T-cell (primary cell): Measurements from ENCODE around the gene CEACAM19. TPM values are rescaled to one million over a fixed set of nuclear protein-coding genes. Genes with fewer than 3 reads are reported as not detected.

Experiments used
- ATAC-seq, 4 experiments: fragments of 200-7000 bp in 3 of 4; fragments of 150-1000 bp in 1 of 4; cut with Tn5 transposase; replicated peaks in 1 of 4; 1 replicate in 3 of 4; 2 replicates in 1 of 4; pipeline ENCODE4 v1.10.0; 2021; ENCODE audit warnings: moderate library complexity in 3 of 4, mild to moderate bottlenecking in 2 of 4, moderate number of reproducible peaks in 1 of 4
- CTCF ChIA-PET, 2 donors: fragments of 300-600 bp; sonication (Branson Sonifier 250); formaldehyde crosslinking; loops; one replicate each; lab custom pipeline; 2022; ENCODE audit warnings: antibody characterized with exemption in 2 of 2; lab: Charles Lee
- POLR2A ChIA-PET, 2 donors: fragments of 300-600 bp; sonication (Branson Sonifier 250); formaldehyde crosslinking; loops; one replicate each; lab custom pipeline; 2022; ENCODE audit warnings: antibody characterized with exemption in 2 of 2; lab: Charles Lee
- DNase-seq, 35 experiments: peaks; one replicate each; pipeline versions ENCODE4 v3.0.0 to v3.0.0-alpha.2; 2013 to 2023
- H3K27ac ChIP-seq: one replicate; pipeline ENCODE4 v1.5.1; 2013; ENCODE audit warnings: low read length
- H3K27me3 ChIP-seq, 2 experiments: replicated peaks in 1 of 2; 1 replicate in 1 of 2; 2 replicates in 1 of 2; pipeline versions ENCODE4 v1.6.1 to v1.7.0; 2013; ENCODE audit warnings: low read length in 1 of 2, mixed read lengths in 1 of 2; ENCODE audit not compliant: control insufficient read depth in 2 of 2, insufficient read depth in 2 of 2; ENCODE audit errors: extremely low read depth in 1 of 2
- H3K36me3 ChIP-seq, 2 donors: 1 replicate in 1 of 2; 2 replicates in 1 of 2; pipeline versions ENCODE4 v1.6.1 to v1.7.0; 2013; ENCODE audit warnings: low read length in 1 of 2; ENCODE audit not compliant: control insufficient read depth in 2 of 2, insufficient read depth in 1 of 2; ENCODE audit errors: extremely low read depth in 1 of 2
- H3K4me1 ChIP-seq, 2 experiments: 1 replicate in 1 of 2; 2 replicates in 1 of 2; pipeline versions ENCODE4 v1.6.1 to v1.7.0; 2013; ENCODE audit warnings: low read length in 2 of 2, mixed read lengths in 1 of 2; ENCODE audit not compliant: insufficient read depth in 2 of 2, control insufficient read depth in 1 of 2; ENCODE audit errors: extremely low read depth in 1 of 2
- H3K4me3 ChIP-seq, 2 donors: 1 replicate in 1 of 2; 2 replicates in 1 of 2; pipeline versions ENCODE4 v1.5.1 to v1.7.0; 2013; ENCODE audit warnings: mild to moderate bottlenecking in 2 of 2, low read length in 1 of 2, moderate library complexity in 1 of 2; ENCODE audit not compliant: control insufficient read depth in 1 of 2; ENCODE audit errors: extremely low read depth in 1 of 2
- H3K9me3 ChIP-seq: 2 replicates; pipeline ENCODE4 v1.7.0; 2013
- H3K27ac Mint-ChIP-seq, 2 donors: one replicate each; pipeline ENCODE4 v1.8.0; 2020 to 2021; ENCODE audit warnings: mild to moderate bottlenecking in 2 of 2, mixed read lengths in 2 of 2
- H3K27me3 Mint-ChIP-seq, 2 donors: one replicate each; pipeline ENCODE4 v1.8.0; 2021 to 2022; ENCODE audit warnings: mixed read lengths in 2 of 2
- H3K36me3 Mint-ChIP-seq: one replicate; pipeline ENCODE4 v1.8.0; 2021; ENCODE audit warnings: mixed read lengths
- H3K4me1 Mint-ChIP-seq, 3 donors: one replicate each; pipeline ENCODE4 v1.8.0; 2020 to 2022; ENCODE audit warnings: mixed read lengths in 3 of 3, mild to moderate bottlenecking in 1 of 3
- H3K4me3 Mint-ChIP-seq, 3 donors: one replicate each; pipeline ENCODE4 v1.8.0; 2020 to 2022; ENCODE audit warnings: mild to moderate bottlenecking in 3 of 3, mixed read lengths in 3 of 3, moderate library complexity in 3 of 3
- H3K9me3 Mint-ChIP-seq, 3 donors: one replicate each; pipeline ENCODE4 v1.8.0; 2020 to 2022; ENCODE audit warnings: mixed read lengths in 3 of 3
- WGBS: methylation state at CpG from one replicate; pipeline ENCODE4 v1.1.5; 2013; ENCODE audit warnings: missing lambda C conversion rate; ENCODE audit not compliant: insufficient coverage; 5-methylcytosine and 5-hydroxymethylcytosine counted together
- total RNA-seq, 35 experiments: library from RNA in 6 of 35; stranded (reverse) in 6 of 35; fragments of 120-200 nt in 1 of 35; gene quantifications; one replicate each; pipeline versions ENCODE4 v1.2.1 to v1.2.4 and lab custom pipeline; 2013 to 2026

Gene CEACAM19
- total RNA-seq, 5 donors from 2014 or later (not counting 1 experiment from before 2014, with no cell fraction given) = 0.57 to 2.7 (median 1.0) TPM

GRCh38 chr19:44723952-44724319 lies 52.7 kb downstream of the CEACAM19 start:
- no peaks in the 10 kb centered on the region for H3K36me3 Mint-ChIP-seq
- DNase-seq (peak; percentile 30 to 89 (median 70)), ATAC-seq (peak; percentile 86 to 90 (median 88))
- no peak overlapping the region for H3K4me3 Mint-ChIP-seq
- Histone ChIP-seq H3K27me3 (peaks cover 0 to 36% of the 10 kb centered on the region in 2 experiments), H3K4me3 (no peak overlapping the region), H3K4me1 (peaks cover 2 to 45% of the 10 kb centered on the region in 2 experiments), H3K9me3 (no peaks in the 10 kb centered on the region), H3K27ac (no peak overlapping the region), H3K36me3 (no peaks in the 10 kb centered on the region)
- H3K4me1 Mint-ChIP-seq = peaks cover 32 to 39% (median 33%) of the 10 kb centered on the region in 3 donors
- no peak overlapping the region for H3K27ac Mint-ChIP-seq
- H3K9me3 Mint-ChIP-seq = no peaks in the 10 kb centered on the region
- ChIA-PET POLR2A (interaction anchor here (0.6 to 0.8 kb wide), 3 partner anchors 14 to 46 kb away, joined by 3 read pairs; no protein-coding TSS in a partner anchor), CTCF (interaction anchor here (0.7 to 6.3 kb wide), 14 partner anchors 11 to 336 kb away, joined by 3 to 199 read pairs (median 4); partner anchors contain the start of gene NECTIN2 (in 1 of the 2))
- 29% methylated on average over 7 of the region's 7 CpGs for WGBS
- H3K27me3 Mint-ChIP-seq = no peaks in the 10 kb centered on the region

DNA sequence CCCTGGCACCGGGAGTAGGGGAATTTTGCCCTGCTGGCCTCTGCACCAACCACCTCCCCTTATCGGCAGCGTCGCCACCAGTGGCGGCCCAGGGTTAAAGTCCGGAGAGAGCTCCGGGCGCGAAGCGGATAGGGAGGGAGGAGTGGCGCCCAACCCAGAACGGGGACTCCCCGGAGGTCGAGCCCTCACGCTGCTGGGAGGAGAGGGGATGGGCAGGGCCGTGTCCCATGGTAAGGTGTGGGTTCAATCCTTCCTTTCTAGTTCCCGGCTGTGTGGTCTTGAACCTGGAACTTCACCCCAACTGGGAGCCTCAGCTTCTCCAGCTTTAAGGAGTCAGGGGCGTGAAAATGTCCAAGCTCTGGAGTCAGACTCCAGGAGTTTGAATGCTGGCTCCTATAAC lies 54.0 kb downstream of the CEACAM19 start:
- no peaks in the 10 kb centered on the region for H3K9me3 ChIP-seq
- CTCF ChIA-PET = interaction anchor here (2.4 to 6.3 kb wide), 3 partner anchors 28 to 48 kb away, joined by 15 to 199 read pairs (median 45); no protein-coding TSS in a partner anchor
- peaks cover 2 to 45% of the 10 kb centered on the region in 2 experiments for H3K4me1 ChIP-seq
- H3K36me3 ChIP-seq = no peaks in the 10 kb centered on the region
- no peaks in the 10 kb centered on the region for H3K36me3 Mint-ChIP-seq
- no peak for DNase-seq
- H3K4me1 Mint-ChIP-seq = peaks cover 32 to 39% (median 38%) of the 10 kb centered on the region in 3 donors
- no peak for ATAC-seq
- H3K27me3 ChIP-seq = peaks cover 0 to 36% of the 10 kb centered on the region in 2 experiments
- POLR2A ChIA-PET = no interaction called here
- no peak overlapping the region for H3K4me3 Mint-ChIP-seq
- H3K27me3 Mint-ChIP-seq = no peaks in the 10 kb centered on the region
- H3K4me3 ChIP-seq = no peak overlapping the region
- H3K27ac Mint-ChIP-seq = no peak overlapping the region
- 66% methylated on average over 2 of the region's 18 CpGs for WGBS
- H3K9me3 Mint-ChIP-seq = no peaks in the 10 kb centered on the region
- H3K27ac ChIP-seq = no peak overlapping the region

- Histone ChIP-seq H3K4me1 (peaks cover 2 to 45% of the 10 kb centered on the region in 2 experiments), H3K36me3 (no peaks in the 10 kb centered on the region), H3K9me3 (no peaks in the 10 kb centered on the region), H3K27ac (no peak overlapping the region), H3K4me3 (no peak overlapping the region), H3K27me3 (peaks cover 0 to 36% of the 10 kb centered on the region in 2 experiments)
- Mint-ChIP-seq H3K4me1 (peaks cover 32 to 39% (median 38%) of the 10 kb centered on the region in 3 donors), H3K27ac (no peak overlapping the region), H3K9me3 (no peaks in the 10 kb centered on the region), H3K36me3 (no peaks in the 10 kb centered on the region), H3K4me3 (no peak overlapping the region), H3K27me3 (no peaks in the 10 kb centered on the region)
- DNase-seq (no peak), ATAC-seq (no peak)
- no CpG with 5 or more reads among the region's 5 CpGs for WGBS
- ChIA-PET POLR2A (interaction anchor here in 1 of 2 donors (0.6 kb wide), 1 partner anchor 235 kb away, joined by 9 read pairs; no protein-coding TSS in a partner anchor), CTCF (interaction anchor here (1.1 to 6.3 kb wide), 3 partner anchors 12 to 47 kb away, joined by 6 to 199 read pairs (median 45); no protein-coding TSS in a partner anchor)
Measured at GRCh38 chr19:44725684-44726083, 54.4 kb downstream of the CEACAM19 start.

GRCh38 chr19:44726465-44726864 lies 55.2 kb downstream of the CEACAM19 start:
- WGBS = 100% methylated on average over 4 of the region's 12 CpGs
- ATAC-seq = no peak

DNA sequence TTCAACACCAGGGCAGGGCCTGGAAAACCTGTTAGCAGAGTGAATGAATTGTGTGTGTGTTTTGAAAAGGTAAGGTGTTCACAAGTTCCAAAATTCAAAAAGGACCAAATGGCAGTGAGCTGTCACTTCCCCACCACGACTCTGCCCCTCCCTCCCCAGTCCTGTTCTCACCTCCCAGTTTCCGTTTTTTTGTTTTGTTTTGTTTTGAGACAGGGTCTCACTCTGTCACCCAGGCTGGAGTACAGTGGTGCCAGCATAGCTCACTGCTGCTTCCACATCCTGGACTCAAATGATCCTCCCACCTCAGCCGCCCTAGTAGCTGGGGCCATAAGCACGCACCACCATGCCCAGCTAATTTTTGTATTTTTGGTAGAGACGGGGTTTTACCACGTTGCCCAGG lies 56.9 kb downstream of the CEACAM19 start:
- peaks cover 2 to 33% of the 10 kb centered on the region in 2 experiments for H3K4me1 ChIP-seq
- no peaks in the 10 kb centered on the region for H3K9me3 ChIP-seq
- DNase-seq (no peak), ATAC-seq (no peak)
- Mint-ChIP-seq H3K4me3 (no peak overlapping the region), H3K9me3 (no peaks in the 10 kb centered on the region), H3K27ac (no peak overlapping the region), H3K4me1 (peaks cover 25 to 32% (median 31%) of the 10 kb centered on the region in 3 donors), H3K36me3 (no peaks in the 10 kb centered on the region), H3K27me3 (no peaks in the 10 kb centered on the region)
- POLR2A ChIA-PET = interaction anchor here in 1 of 2 donors (0.6 kb wide), 1 partner anchor 350 kb away, joined by 3 read pairs; no protein-coding TSS in a partner anchor
- no peaks in the 10 kb centered on the region for H3K36me3 ChIP-seq
- no peak overlapping the region for H3K4me3 ChIP-seq
- peaks cover 0 to 29% of the 10 kb centered on the region in 2 experiments for H3K27me3 ChIP-seq
- no peak overlapping the region for H3K27ac ChIP-seq
- CTCF ChIA-PET = interaction anchor here (0.7 to 1.0 kb wide), 3 partner anchors 43 to 346 kb away, joined by 3 to 6 read pairs (median 4); no protein-coding TSS in a partner anchor
- WGBS = 62% methylated on average over 3 of the region's 6 CpGs

More at GRCh38 chr19:44726465-44726864, 55.2 kb downstream of the CEACAM19 start:
- Histone ChIP-seq H3K4me1 (peaks cover 2 to 45% of the 10 kb centered on the region in 2 experiments), H3K27ac (no peak overlapping the region), H3K4me3 (no peak overlapping the region), H3K27me3 (peaks cover 0 to 38% of the 10 kb centered on the region in 2 experiments), H3K36me3 (no peaks in the 10 kb centered on the region), H3K9me3 (no peaks in the 10 kb centered on the region)
- ChIA-PET CTCF (interaction anchor here in 1 of 2 donors (1.1 to 6.3 kb wide), 2 partner anchors 12 to 47 kb away, joined by 6 to 199 read pairs; no protein-coding TSS in a partner anchor), POLR2A (interaction anchor here in 1 of 2 donors (0.6 kb wide), 1 partner anchor 234 kb away, joined by 9 read pairs; no protein-coding TSS in a partner anchor)
- no peaks in the 10 kb centered on the region for H3K27me3 Mint-ChIP-seq
- H3K9me3 Mint-ChIP-seq = no peaks in the 10 kb centered on the region
- H3K27ac Mint-ChIP-seq = no peak overlapping the region
- peaks cover 32 to 39% (median 38%) of the 10 kb centered on the region in 3 donors for H3K4me1 Mint-ChIP-seq
- no peaks in the 10 kb centered on the region for H3K36me3 Mint-ChIP-seq
- no peak for DNase-seq
- H3K4me3 Mint-ChIP-seq = no peak overlapping the region

DNA sequence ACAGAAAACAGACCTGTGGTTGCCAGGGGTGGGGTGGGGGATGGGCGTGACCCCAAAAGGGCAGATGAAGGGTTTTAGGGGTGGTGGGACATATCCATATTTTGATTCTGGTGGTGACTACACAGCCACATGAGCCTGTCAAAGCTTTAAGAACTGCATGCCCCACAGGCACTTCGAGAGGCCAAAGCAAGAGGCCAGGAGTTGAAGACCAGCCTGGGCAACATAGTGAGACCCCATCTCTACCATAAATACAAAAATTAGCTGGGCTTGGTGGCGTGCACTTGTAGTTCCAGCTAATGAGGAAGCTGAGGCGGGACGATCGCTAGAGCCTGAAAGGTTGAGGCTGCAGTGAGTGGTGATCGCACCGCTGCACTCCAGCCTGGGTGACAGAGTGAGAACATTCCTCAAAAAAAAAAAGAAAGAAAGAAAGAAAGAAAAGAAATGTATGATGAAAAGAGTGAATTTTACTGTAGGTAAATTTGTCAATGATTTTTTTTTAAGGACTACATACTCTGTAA lies 58.3 kb downstream of the CEACAM19 start:
- H3K4me3 Mint-ChIP-seq = no peak overlapping the region
- peaks cover 11 to 18% (median 18%) of the 10 kb centered on the region in 3 donors for H3K4me1 Mint-ChIP-seq
- no CpG with 5 or more reads among the region's 8 CpGs for WGBS
- no peak overlapping the region for H3K27ac Mint-ChIP-seq
- H3K27me3 Mint-ChIP-seq = no peaks in the 10 kb centered on the region
- ATAC-seq = no peak
- peaks cover 2 to 21% of the 10 kb centered on the region in 2 experiments for H3K4me1 ChIP-seq
- H3K9me3 Mint-ChIP-seq = no peaks in the 10 kb centered on the region
- CTCF ChIA-PET = interaction anchor here (0.7 to 1.2 kb wide), 3 partner anchors 41 to 43 kb away, joined by 3 to 9 read pairs (median 4); no protein-coding TSS in a partner anchor
- peaks cover 0 to 15% of the 10 kb centered on the region in 2 experiments for H3K27me3 ChIP-seq
- no peaks in the 10 kb centered on the region for H3K36me3 Mint-ChIP-seq
- H3K36me3 ChIP-seq = no peaks in the 10 kb centered on the region
- H3K4me3 ChIP-seq = no peak overlapping the region
- no peaks in the 10 kb centered on the region for H3K9me3 ChIP-seq
- DNase-seq = no peak
- POLR2A ChIA-PET = no interaction called here
- no peak overlapping the region for H3K27ac ChIP-seq
